ENCODE measurements around the gene DCBLD1.

- TF ChIP-seq, protein P1, sequence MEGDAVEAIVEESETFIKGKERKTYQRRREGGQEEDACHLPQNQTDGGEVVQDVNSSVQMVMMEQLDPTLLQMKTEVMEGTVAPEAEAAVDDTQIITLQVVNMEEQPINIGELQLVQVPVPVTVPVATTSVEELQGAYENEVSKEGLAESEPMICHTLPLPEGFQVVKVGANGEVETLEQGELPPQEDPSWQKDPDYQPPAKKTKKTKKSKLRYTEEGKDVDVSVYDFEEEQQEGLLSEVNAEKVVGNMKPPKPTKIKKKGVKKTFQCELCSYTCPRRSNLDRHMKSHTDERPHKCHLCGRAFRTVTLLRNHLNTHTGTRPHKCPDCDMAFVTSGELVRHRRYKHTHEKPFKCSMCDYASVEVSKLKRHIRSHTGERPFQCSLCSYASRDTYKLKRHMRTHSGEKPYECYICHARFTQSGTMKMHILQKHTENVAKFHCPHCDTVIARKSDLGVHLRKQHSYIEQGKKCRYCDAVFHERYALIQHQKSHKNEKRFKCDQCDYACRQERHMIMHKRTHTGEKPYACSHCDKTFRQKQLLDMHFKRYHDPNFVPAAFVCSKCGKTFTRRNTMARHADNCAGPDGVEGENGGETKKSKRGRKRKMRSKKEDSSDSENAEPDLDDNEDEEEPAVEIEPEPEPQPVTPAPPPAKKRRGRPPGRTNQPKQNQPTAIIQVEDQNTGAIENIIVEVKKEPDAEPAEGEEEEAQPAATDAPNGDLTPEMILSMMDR (IDR thresholded peaks at IDR 0.05; ENCODE audit: low read depth, low read length, missing input control), result no peak
- no peak for TF ChIP-seq TAF1 (conservative IDR thresholded peaks at IDR 0.05)
- no peak for TF ChIP-seq ATF3 (IDR thresholded peaks at IDR 0.05)
- TF ChIP-seq RXRA (IDR thresholded peaks at IDR 0.05), result no peak
- TF ChIP-seq, protein P2, sequence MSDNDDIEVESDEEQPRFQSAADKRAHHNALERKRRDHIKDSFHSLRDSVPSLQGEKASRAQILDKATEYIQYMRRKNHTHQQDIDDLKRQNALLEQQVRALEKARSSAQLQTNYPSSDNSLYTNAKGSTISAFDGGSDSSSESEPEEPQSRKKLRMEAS (IDR thresholded peaks at IDR 0.05), result no peak
- no peak for TF ChIP-seq YY1 (IDR thresholded peaks at IDR 0.05)
- no peak for TF ChIP-seq RAD21 (IDR thresholded peaks at IDR 0.05)
- no peak for TF ChIP-seq REST (IDR thresholded peaks at IDR 0.05)
- TF ChIP-seq EGR1 (IDR thresholded peaks at IDR 0.05; ENCODE audit: low read depth in 2 of 2), result no peak
- TF ChIP-seq SP1 (IDR thresholded peaks at IDR 0.05), result no peak
- TF ChIP-seq GABPA (IDR thresholded peaks at IDR 0.05 in 1 of 2, conservative IDR thresholded peaks at IDR 0.05 in 1 of 2), result no peak
Measured at GRCh38 chr6:117463762-117464665, 18.5 kb upstream of the DCBLD1 start.

Measured in liver (tissue), 3 donors.